Measurements from ENCODE around the gene SKAP1.

DNA sequence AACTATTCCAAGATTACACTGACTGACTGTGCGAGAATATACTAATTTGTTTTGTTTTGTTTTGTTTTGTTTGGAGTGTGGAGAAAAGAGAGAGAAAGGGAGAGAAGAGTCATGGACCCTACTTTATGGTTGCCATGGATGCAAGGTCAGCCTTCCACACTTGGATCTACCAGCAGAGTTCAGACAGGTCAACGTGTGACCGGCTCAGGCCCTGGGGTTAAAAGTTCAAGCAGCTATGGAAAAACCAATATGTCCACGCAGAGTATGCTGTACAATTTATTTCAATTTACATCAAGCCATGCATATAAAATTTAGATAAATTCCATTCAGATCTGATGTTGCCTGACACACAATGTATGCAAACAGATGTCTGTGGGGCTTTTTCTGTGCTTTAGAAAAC, 122.8 kb downstream of the SKAP1 start:
- no peak for TF ChIP-seq POLR2A (IDR thresholded peaks at IDR 0.05)
- TF ChIP-seq, protein P1, sequence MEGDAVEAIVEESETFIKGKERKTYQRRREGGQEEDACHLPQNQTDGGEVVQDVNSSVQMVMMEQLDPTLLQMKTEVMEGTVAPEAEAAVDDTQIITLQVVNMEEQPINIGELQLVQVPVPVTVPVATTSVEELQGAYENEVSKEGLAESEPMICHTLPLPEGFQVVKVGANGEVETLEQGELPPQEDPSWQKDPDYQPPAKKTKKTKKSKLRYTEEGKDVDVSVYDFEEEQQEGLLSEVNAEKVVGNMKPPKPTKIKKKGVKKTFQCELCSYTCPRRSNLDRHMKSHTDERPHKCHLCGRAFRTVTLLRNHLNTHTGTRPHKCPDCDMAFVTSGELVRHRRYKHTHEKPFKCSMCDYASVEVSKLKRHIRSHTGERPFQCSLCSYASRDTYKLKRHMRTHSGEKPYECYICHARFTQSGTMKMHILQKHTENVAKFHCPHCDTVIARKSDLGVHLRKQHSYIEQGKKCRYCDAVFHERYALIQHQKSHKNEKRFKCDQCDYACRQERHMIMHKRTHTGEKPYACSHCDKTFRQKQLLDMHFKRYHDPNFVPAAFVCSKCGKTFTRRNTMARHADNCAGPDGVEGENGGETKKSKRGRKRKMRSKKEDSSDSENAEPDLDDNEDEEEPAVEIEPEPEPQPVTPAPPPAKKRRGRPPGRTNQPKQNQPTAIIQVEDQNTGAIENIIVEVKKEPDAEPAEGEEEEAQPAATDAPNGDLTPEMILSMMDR (IDR thresholded peaks at IDR 0.05): no peak

Data from ovary (tissue), 3 donors.